Urothelium cell line (cell line): ENCODE measurements around the gene ASCC1.

ENCODE experiments used
- DNase-seq: peaks from one replicate; pipeline ENCODE4 v3.0.0; 2011; ENCODE audit warnings: low spot score, mixed read lengths
- FAIRE-seq: peaks from 2 replicates; lab custom pipeline; 2011; peaks lifted over from hg19 to GRCh38; lab: Jason Lieb, UNC

Gene ASCC1

GRCh38 chr10:72105710-72106109 lies 110.4 kb downstream of the ASCC1 start:
- FAIRE-seq (no peak), DNase-seq (no peak)

- no peak for DNase-seq
- FAIRE-seq, result no peak
Observed at GRCh38 chr10:72105098-72105475, 111.0 kb downstream of the ASCC1 start.

- DNase-seq (no peak), FAIRE-seq (no peak)
Observed at GRCh38 chr10:72104472-72105097, 111.5 kb downstream of the ASCC1 start.

- DNase-seq (no peak), FAIRE-seq (no peak)
Observed at GRCh38 chr10:72099600-72099921, 116.5 kb downstream of the ASCC1 start.

GRCh38 chr10:72098836-72099599 lies 117.1 kb downstream of the ASCC1 start:
- no peak for FAIRE-seq
- DNase-seq, result no peak

- no peak for FAIRE-seq
- no peak for DNase-seq
Observed at GRCh38 chr10:72098301-72098835, 117.7 kb downstream of the ASCC1 start.

GRCh38 chr10:72097448-72098300 lies 118.4 kb downstream of the ASCC1 start:
- FAIRE-seq (no peak), DNase-seq (no peak)

GRCh38 chr10:72096115-72097000 lies 119.7 kb downstream of the ASCC1 start:
- FAIRE-seq, result no peak
- no peak for DNase-seq

- FAIRE-seq (no peak), DNase-seq (no peak)
Observed at GRCh38 chr10:72095195-72095594, 120.9 kb downstream of the ASCC1 start.

- FAIRE-seq (no peak), DNase-seq (no peak)
Observed at GRCh38 chr10:72094574-72094973, 121.5 kb downstream of the ASCC1 start.

GRCh38 chr10:72093450-72093849 lies 122.6 kb downstream of the ASCC1 start:
- FAIRE-seq (no peak), DNase-seq (no peak)

- no peak for FAIRE-seq
- DNase-seq, result no peak
Observed at GRCh38 chr10:72092987-72093386, 123.1 kb downstream of the ASCC1 start.

- DNase-seq, result no peak
- no peak for FAIRE-seq
Observed at GRCh38 chr10:72092171-72092924, 123.7 kb downstream of the ASCC1 start.

- no peak for DNase-seq
- no peak for FAIRE-seq
Observed at GRCh38 chr10:72090326-72090725, 125.8 kb downstream of the ASCC1 start.

- no peak for DNase-seq
- FAIRE-seq, result no peak
Observed at GRCh38 chr10:72089618-72090017, 126.5 kb downstream of the ASCC1 start.

GRCh38 chr10:72088889-72089575 lies 127.0 kb downstream of the ASCC1 start:
- no peak for DNase-seq
- no peak for FAIRE-seq

GRCh38 chr10:72087969-72088888 lies 127.8 kb downstream of the ASCC1 start, which contains the start of gene SPOCK2:
Gene SPOCK2 (minus strand): TSS chr10:72088551. CDS start chr10:72088328, 223 bp downstream.
- DNase-seq (no peak), FAIRE-seq (no peak)

GRCh38 chr10:72087392-72087968 lies 128.6 kb downstream of the ASCC1 start:
- FAIRE-seq, result no peak
- no peak for DNase-seq
